Measurements from ENCODE around the gene CAMK1. TPM values are rescaled to one million over a fixed set of nuclear protein-coding genes. Genes with fewer than 3 reads are reported as not detected.

CAMK1 gene
- total and polyA plus RNA-seq, 9 of the 15 experiments (the other 6 are each of a cell fraction or from before 2014, with no cell fraction given), result 0.23 to 10.7 (median 6.0) TPM

GRCh38 chr3:9730657-9731205, 39.0 kb downstream of the CAMK1 start (continued):
- TF ChIP-seq ZNF518B (CRISPR knock-in tag; IDR thresholded peaks at IDR 0.05) (no peak), NFRKB (IDR thresholded peaks at IDR 0.05; ENCODE audit: low read depth) (no peak), SMAD4 (CRISPR knock-in tag; conservative IDR thresholded peaks at IDR 0.05) (no peak), PATZ1 (CRISPR knock-in tag; IDR thresholded peaks at IDR 0.05; ENCODE audit: borderline replicate concordance) (no peak), ZNF561 (CRISPR knock-in tag; conservative IDR thresholded peaks at IDR 0.05) (no peak), POU5F1 (IDR thresholded peaks at IDR 0.05; ENCODE audit: borderline replicate concordance, low read depth, low read length, partially characterized antibody) (no peak), ZBTB26 (CRISPR knock-in tag; IDR thresholded peaks at IDR 0.05) (peak; percentile 94), GATAD2B (IDR thresholded peaks at IDR 0.05; ENCODE audit: borderline replicate concordance) (no peak), TBL1XR1 (IDR thresholded peaks at IDR 0.05; ENCODE audit: low read length in 2 of 2) (no peak), EP400 (IDR thresholded peaks at IDR 0.05) (no peak), HDAC1 (IDR thresholded peaks at IDR 0.05) (peak in 1 of 2 experiments; percentile 65; a peak in 2 of 4 replicates), NR0B1 (IDR thresholded peaks at IDR 0.05; ENCODE audit: partially characterized antibody) (no peak), GATA2 (CRISPR knock-in tag; IDR thresholded peaks at IDR 0.05) (no peak), NCOA6 (IDR thresholded peaks at IDR 0.05) (no peak), OTX1 (CRISPR knock-in tag; IDR thresholded peaks at IDR 0.05) (peak; percentile 89), ATF2 (CRISPR knock-in tag; IDR thresholded peaks at IDR 0.05) (no peak), CREB1 (IDR thresholded peaks at IDR 0.05) (no peak), CREB1 (CRISPR knock-in tag; IDR thresholded peaks at IDR 0.05) (no peak), BRF1 (IDR thresholded peaks at IDR 0.05; ENCODE audit: borderline replicate concordance, extremely low read depth, insufficient read length) (no peak)
